Stimulated activated naive B cell treated with anti-CD40 and anti-IgM and Interleukin-4, amounts not matched to agents 10 μg/mL and 1 μg/mL and 100 μg/mL, for 72 hours (primary cell): ENCODE results near the gene NME1.

Source experiments
- ATAC-seq, 2 donors: fragments of 150-1000 bp; cut with Tn5 transposase; replicated peaks; 2 replicates each; pipeline ENCODE4 v1.10.0; 2021; ENCODE audit warnings: moderate library complexity in 1 of 2
- DNase-seq: peaks from one replicate; pipeline ENCODE4 v3.0.0; 2021
- H3K27ac Mint-ChIP-seq: one replicate; pipeline ENCODE4 v1.8.0; 2022; ENCODE audit warnings: mild to moderate bottlenecking, mixed read lengths
- H3K27me3 Mint-ChIP-seq, 2 donors: one replicate each; pipeline ENCODE4 v1.8.0; 2022; ENCODE audit warnings: mixed read lengths in 2 of 2
- H3K36me3 Mint-ChIP-seq, 2 donors: one replicate each; pipeline ENCODE4 v1.8.0; 2022; ENCODE audit warnings: mixed read lengths in 2 of 2, mild to moderate bottlenecking in 1 of 2
- H3K4me1 Mint-ChIP-seq, 2 donors: one replicate each; pipeline ENCODE4 v1.8.0; 2022; ENCODE audit warnings: mixed read lengths in 2 of 2, mild to moderate bottlenecking in 1 of 2
- H3K4me3 Mint-ChIP-seq, 2 donors: one replicate each; pipeline ENCODE4 v1.8.0; 2022; ENCODE audit warnings: mild to moderate bottlenecking in 2 of 2, mixed read lengths in 2 of 2, moderate library complexity in 1 of 2
- H3K9me3 Mint-ChIP-seq, 2 donors: one replicate each; pipeline ENCODE4 v1.8.0; 2022; ENCODE audit warnings: mixed read lengths in 2 of 2, mild to moderate bottlenecking in 1 of 2

The NME1 gene

DNA sequence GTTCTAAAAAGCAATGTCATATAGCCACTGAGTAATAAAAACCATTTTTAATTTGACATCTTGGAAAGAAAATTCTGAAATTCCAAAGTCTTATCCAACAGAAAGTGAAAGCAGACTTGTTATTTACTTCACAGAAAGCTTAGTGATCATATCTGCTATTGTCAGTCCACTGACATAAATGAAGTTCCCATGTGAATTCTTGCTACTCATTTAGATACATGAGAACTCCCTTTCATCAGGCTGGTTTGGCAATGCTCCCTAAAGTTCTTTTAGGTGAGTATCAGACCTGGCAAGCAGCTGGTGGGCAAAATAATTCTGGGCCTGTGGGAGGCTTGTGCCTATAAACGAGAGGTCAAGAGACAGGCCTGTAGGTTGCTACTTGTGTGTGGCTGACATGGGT lies 36.3 kb downstream of the NME1 start:
- DNase-seq (no peak), ATAC-seq (no peak)
- Mint-ChIP-seq H3K36me3 (peaks cover 36 to 39% of the 10 kb centered on the region in 2 donors), H3K27me3 (no peaks in the 10 kb centered on the region), H3K27ac (no peak overlapping the region), H3K4me1 (peaks cover 2 to 9% of the 10 kb centered on the region in 2 donors), H3K9me3 (no peaks in the 10 kb centered on the region), H3K4me3 (no peak overlapping the region)

DNA sequence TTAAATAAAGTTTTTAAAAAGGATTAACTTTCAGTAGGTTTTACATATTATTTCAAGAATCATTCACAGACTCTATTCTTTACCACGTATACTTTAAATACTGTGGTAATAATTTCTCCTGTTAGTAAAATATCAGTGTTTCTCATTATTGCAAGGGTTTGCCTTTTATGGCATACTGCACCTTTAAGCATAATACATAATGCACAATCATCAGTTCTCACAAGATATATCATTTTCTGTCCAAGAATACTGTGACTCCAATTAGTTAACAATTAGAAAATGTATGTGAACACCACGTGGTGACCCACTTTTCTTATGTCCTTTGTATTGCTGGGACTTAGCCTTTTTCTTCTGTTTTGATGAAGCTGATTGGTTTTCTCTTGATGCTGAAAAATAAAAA lies 38.5 kb downstream of the NME1 start:
- no peak for ATAC-seq
- Mint-ChIP-seq H3K27me3 (no peaks in the 10 kb centered on the region), H3K36me3 (peaks cover 27 to 31% of the 10 kb centered on the region in 2 donors), H3K27ac (no peak overlapping the region), H3K9me3 (no peaks in the 10 kb centered on the region), H3K4me1 (no peaks in the 10 kb centered on the region), H3K4me3 (no peak overlapping the region)
- no peak for DNase-seq

DNA sequence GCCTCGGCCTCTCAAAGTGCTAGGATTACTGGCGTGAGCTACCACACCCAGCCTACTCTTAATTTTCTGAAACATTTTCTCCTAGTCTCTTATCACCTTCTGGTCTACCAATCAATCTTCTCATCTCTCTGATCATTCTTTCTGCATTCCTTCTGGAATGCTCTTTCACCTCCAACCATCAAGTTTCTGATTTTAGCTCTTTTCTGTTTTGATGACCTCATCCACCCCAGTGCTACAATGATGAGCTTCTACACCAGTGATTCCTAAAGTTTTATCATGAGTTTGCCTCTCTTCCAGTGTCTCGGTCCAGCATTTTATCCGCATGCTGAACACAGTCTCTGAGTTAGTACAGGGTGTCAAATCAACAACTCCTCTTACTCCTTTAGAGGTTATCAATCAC lies 44.4 kb downstream of the NME1 start:
- Mint-ChIP-seq H3K9me3 (no peaks in the 10 kb centered on the region), H3K36me3 (peaks cover 36 to 37% of the 10 kb centered on the region in 2 donors), H3K27me3 (no peaks in the 10 kb centered on the region), H3K4me1 (no peaks in the 10 kb centered on the region), H3K27ac (no peak overlapping the region), H3K4me3 (no peak overlapping the region)
- DNase-seq (no peak), ATAC-seq (no peak)

DNA sequence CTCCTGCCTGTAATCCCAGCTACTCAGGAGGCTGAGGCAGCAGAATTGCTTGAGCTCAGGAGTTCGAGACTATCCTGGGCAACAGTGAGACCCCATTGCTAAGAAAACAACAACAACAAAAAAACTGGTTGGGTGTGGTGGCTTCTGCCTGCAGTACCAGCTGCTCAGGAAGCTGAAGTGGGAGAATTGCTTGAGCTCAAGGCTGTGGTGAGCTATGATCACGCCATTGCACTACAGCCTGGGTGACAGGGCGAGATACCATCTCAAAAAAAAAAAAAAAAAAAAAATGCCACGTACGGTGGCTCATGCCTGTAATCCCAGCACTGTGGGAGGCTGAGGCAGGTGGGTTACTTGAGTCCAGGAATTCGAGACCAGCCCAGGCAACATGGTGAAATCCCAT lies 46.9 kb downstream of the NME1 start:
- Mint-ChIP-seq H3K36me3 (peaks cover 32 to 33% of the 10 kb centered on the region in 2 donors), H3K27ac (no peak overlapping the region), H3K27me3 (no peaks in the 10 kb centered on the region), H3K4me1 (no peaks in the 10 kb centered on the region), H3K4me3 (no peak overlapping the region), H3K9me3 (no peaks in the 10 kb centered on the region)
- ATAC-seq (no peak), DNase-seq (no peak)

DNA sequence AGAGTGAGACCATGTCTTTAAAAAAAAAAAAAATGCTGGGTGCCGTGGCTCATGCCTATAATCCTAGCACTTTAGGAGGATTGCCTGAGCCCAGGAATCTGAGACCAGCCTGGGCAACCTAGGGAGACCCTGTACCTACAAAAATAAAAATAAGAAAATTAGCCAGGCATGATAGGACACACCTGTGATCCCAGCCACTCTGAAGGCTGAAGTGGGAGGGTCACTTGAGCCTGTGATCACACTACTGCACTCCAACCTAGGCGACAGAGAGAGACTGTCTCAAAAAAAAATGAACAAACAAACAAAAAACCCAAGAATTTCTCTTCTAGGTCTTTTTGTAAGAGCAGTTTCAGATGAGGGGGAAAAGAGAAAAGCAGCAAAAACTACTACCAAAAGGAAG lies 47.5 kb downstream of the NME1 start:
- DNase-seq (no peak), ATAC-seq (no peak)
- Mint-ChIP-seq H3K36me3 (peaks cover 32 to 35% of the 10 kb centered on the region in 2 donors), H3K27me3 (no peaks in the 10 kb centered on the region), H3K4me1 (no peaks in the 10 kb centered on the region), H3K4me3 (no peak overlapping the region), H3K9me3 (no peaks in the 10 kb centered on the region), H3K27ac (no peak overlapping the region)

DNA sequence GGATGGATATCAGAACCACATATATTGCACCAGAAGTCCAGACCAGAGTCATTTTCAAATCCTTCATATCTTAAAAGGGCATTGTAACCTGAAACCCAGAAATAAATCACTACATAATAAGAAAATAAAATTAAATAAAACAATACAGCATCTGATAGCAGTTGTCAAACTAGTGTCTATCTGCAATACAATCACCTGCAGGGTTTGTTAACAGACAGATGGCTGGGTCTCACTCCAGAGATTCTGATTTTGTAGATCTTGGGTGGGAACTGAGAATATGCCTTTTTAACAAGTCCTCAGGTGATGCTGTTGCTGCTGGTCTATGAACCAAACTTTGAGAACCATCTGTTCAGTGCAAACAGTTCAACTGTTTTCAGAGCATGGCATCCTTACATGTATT lies 50.5 kb downstream of the NME1 start:
- no peak for DNase-seq
- Mint-ChIP-seq H3K36me3 (peaks cover 19 to 21% of the 10 kb centered on the region in 2 donors), H3K27me3 (no peaks in the 10 kb centered on the region), H3K4me3 (no peak overlapping the region), H3K27ac (no peak overlapping the region), H3K9me3 (no peaks in the 10 kb centered on the region), H3K4me1 (no peaks in the 10 kb centered on the region)
- ATAC-seq: no peak
